ENCODE results near the gene ANKMY1.
A peak's percentile ranks its signal among the peaks of the same experiment; 100 is the strongest.

Gene ANKMY1

GRCh38 chr2:240589375-240589774 is 31.6 kb upstream of the ANKMY1 start:
- H4K20me1 ChIP-seq (ENCODE audit: low read depth, low read length) = peaks cover 7% of the 10 kb centered on the region; the same call in 1 of the 2 replicates
- no peak for TF ChIP-seq CTCF (IDR thresholded peaks at IDR 0.05; ENCODE audit: insufficient read depth, low read length, poor library complexity, severe bottlenecking)
- no peak for TF ChIP-seq EZH2phosphoT487 (conservative IDR thresholded peaks at IDR 0.05; ENCODE audit: low read length)

GRCh38 chr2:240588669-240589068 is 30.9 kb upstream of the ANKMY1 start:
- TF ChIP-seq CTCF (IDR thresholded peaks at IDR 0.05; ENCODE audit: insufficient read depth, low read length, poor library complexity, severe bottlenecking) = no peak
- TF ChIP-seq EZH2phosphoT487 (conservative IDR thresholded peaks at IDR 0.05; ENCODE audit: low read length) = no peak
- Histone ChIP-seq H3K36me3 (ENCODE audit: low read length) (no peaks in the 10 kb centered on the region), H3K9me3 (ENCODE audit: insufficient read depth, low read length) (no peaks in the 10 kb centered on the region), H3K79me2 (ENCODE audit: insufficient read depth, low read length) (peaks cover 48% of the 10 kb centered on the region), H3F3A (ENCODE audit: insufficient read depth) (peaks cover 16% of the 10 kb centered on the region), H2AFZ (ENCODE audit: low read depth, low read length, severe bottlenecking) (no peak overlapping the region), H3K9ac (ENCODE audit: low read length) (no peak overlapping the region), H4K20me1 (ENCODE audit: low read depth, low read length) (peaks cover 7% of the 10 kb centered on the region; the same call in 1 of the 2 replicates), H3K4me2 (ENCODE audit: low read depth, low read length, poor library complexity, severe bottlenecking) (peak overlapping the region; percentile 88), H3K4me3 (ENCODE audit: insufficient read depth, low read length, poor library complexity, severe bottlenecking) (no peak overlapping the region), H3K27ac (ENCODE audit: low read depth, low read length) (no peak overlapping the region), H3K27me3 (ENCODE audit: low read length) (no peaks in the 10 kb centered on the region), H3K9me2 (replicated peaks; ENCODE audit: insufficient read depth, low read length) (no peaks in the 10 kb centered on the region)

More at GRCh38 chr2:240589375-240589774, 31.6 kb upstream of the ANKMY1 start:
- no peaks in the 10 kb centered on the region for H3K9me2 ChIP-seq (replicated peaks; ENCODE audit: insufficient read depth, low read length)
- H3K4me3 ChIP-seq (ENCODE audit: insufficient read depth, low read length, poor library complexity, severe bottlenecking) = no peak overlapping the region
- no peak overlapping the region for H3K4me2 ChIP-seq (ENCODE audit: low read depth, low read length, poor library complexity, severe bottlenecking)
- H3K36me3 ChIP-seq (ENCODE audit: low read length) = no peaks in the 10 kb centered on the region
- H3K79me2 ChIP-seq (ENCODE audit: insufficient read depth, low read length) = peaks cover 45% of the 10 kb centered on the region
- H3K27ac ChIP-seq (ENCODE audit: low read depth, low read length) = no peak overlapping the region
- no peak overlapping the region for H2AFZ ChIP-seq (ENCODE audit: low read depth, low read length, severe bottlenecking)
- no peaks in the 10 kb centered on the region for H3K9me3 ChIP-seq (ENCODE audit: insufficient read depth, low read length)
- no peaks in the 10 kb centered on the region for H3K27me3 ChIP-seq (ENCODE audit: low read length)
- no peak overlapping the region for H3K9ac ChIP-seq (ENCODE audit: low read length)
- peaks cover 14% of the 10 kb centered on the region for H3F3A ChIP-seq (ENCODE audit: insufficient read depth)

GRCh38 chr2:240588006-240588655 is 30.3 kb upstream of the ANKMY1 start:
- Histone ChIP-seq H3K36me3 (ENCODE audit: low read length) (no peaks in the 10 kb centered on the region), H3K9ac (ENCODE audit: low read length) (peak overlapping the region; percentile 90), H3K27ac (ENCODE audit: low read depth, low read length) (no peak overlapping the region), H3K9me3 (ENCODE audit: insufficient read depth, low read length) (no peaks in the 10 kb centered on the region), H3K4me3 (ENCODE audit: insufficient read depth, low read length, poor library complexity, severe bottlenecking) (peak overlapping the region; percentile 94), H3K9me2 (replicated peaks; ENCODE audit: insufficient read depth, low read length) (no peaks in the 10 kb centered on the region), H3K79me2 (ENCODE audit: insufficient read depth, low read length) (peaks cover 53% of the 10 kb centered on the region), H4K20me1 (ENCODE audit: low read depth, low read length) (peaks cover 7% of the 10 kb centered on the region; the same call in 1 of the 2 replicates), H3K4me2 (ENCODE audit: low read depth, low read length, poor library complexity, severe bottlenecking) (peak overlapping the region; percentile 88), H3K27me3 (ENCODE audit: low read length) (no peaks in the 10 kb centered on the region), H2AFZ (ENCODE audit: low read depth, low read length, severe bottlenecking) (no peak overlapping the region), H3F3A (ENCODE audit: insufficient read depth) (peaks cover 16% of the 10 kb centered on the region)
- TF ChIP-seq EZH2phosphoT487 (conservative IDR thresholded peaks at IDR 0.05; ENCODE audit: low read length) = no peak
- TF ChIP-seq CTCF (IDR thresholded peaks at IDR 0.05; ENCODE audit: insufficient read depth, low read length, poor library complexity, severe bottlenecking) = no peak

Measured in SU-DHL-6 (cell line).